ENCODE measurements around the gene RAVER1. TPM values are rescaled to one million over a fixed set of nuclear protein-coding genes. Genes with fewer than 3 reads are reported as not detected.

The RAVER1 gene
- total and polyA plus RNA-seq, 2 of the 13 experiments (the other 11 are each of a cell fraction or from before 2014, with no cell fraction given) = 3.6 to 7.9 TPM

GRCh38 chr19:10332965-10333757 is at the start of gene RAVER1 (continued):
- TF ChIP-seq ZNF496 (CRISPR knock-in tag; IDR thresholded peaks at IDR 0.05; ENCODE audit: insufficient replicate concordance) (no peak), KAT8 (CRISPR knock-in tag; IDR thresholded peaks at IDR 0.05) (peak; percentile 73), GMEB2 (CRISPR knock-in tag; IDR thresholded peaks at IDR 0.05; ENCODE audit: low read depth) (peak; percentile 36; the same call in 1 of the 2 replicates), ZBTB44 (CRISPR knock-in tag; IDR thresholded peaks at IDR 0.05) (0 out of 2 replicates have a peak, but pooled peaks have one; percentile 9), ATF2 (CRISPR knock-in tag; IDR thresholded peaks at IDR 0.05) (no peak), TBX3 (IDR thresholded peaks at IDR 0.05; ENCODE audit: borderline replicate concordance) (no peak), ZNF674 (CRISPR knock-in tag; IDR thresholded peaks at IDR 0.05; ENCODE audit: low read depth) (no peak; the same call in 1 of the 2 replicates), ZNF878 (CRISPR knock-in tag; IDR thresholded peaks at IDR 0.05) (no peak), HCFC1 (IDR thresholded peaks at IDR 0.05; ENCODE audit: low read depth, low read length) (no peak), ZSCAN29 (CRISPR knock-in tag; conservative IDR thresholded peaks at IDR 0.05) (peak; percentile 58; the same call in 1 of the 2 replicates), ZNF331 (CRISPR knock-in tag; IDR thresholded peaks at IDR 0.05) (no peak), RBM39 (IDR thresholded peaks at IDR 0.05; ENCODE audit: low read depth, low read length, poor library complexity, severe bottlenecking) (peak; percentile 86), ZNF18 (CRISPR knock-in tag; IDR thresholded peaks at IDR 0.05; ENCODE audit: insufficient replicate concordance) (no peak), ZNF672 (CRISPR knock-in tag; IDR thresholded peaks at IDR 0.05) (no peak), ETV6 (CRISPR knock-in tag; conservative IDR thresholded peaks at IDR 0.05) (no peak; the same call in 1 of the 2 replicates), ZBTB38 (CRISPR knock-in tag; IDR thresholded peaks at IDR 0.05) (peak; percentile 14; the same call in 1 of the 2 replicates), PITX1 (CRISPR knock-in tag; IDR thresholded peaks at IDR 0.05) (no peak; the same call in 1 of the 2 replicates)

Data from HepG2 (cell line).